PC-9 (cell line): ENCODE data around the gene KCNA2.

Experiments used
- EZH2 ChIP-seq: fragments of 200-600 bp; sonication (generic); IDR thresholded peaks from 2 replicates; pipeline ENCODE4 v1.8.0; 2017; ENCODE audit warnings: antibody characterized with exemption, low read depth
- TF ChIP-seq, protein P1 (sequence below): fragments of 200-600 bp; sonication (generic); conservative IDR thresholded peaks from 2 replicates; pipeline ENCODE4 v1.6.1; 2017; ENCODE audit warnings: mixed run types, antibody characterized with exemption, mild to moderate bottlenecking, moderate library complexity

GRCh38 chr1:110544753-110545152 is 61.4 kb downstream of the KCNA2 start:
- TF ChIP-seq, protein P1, sequence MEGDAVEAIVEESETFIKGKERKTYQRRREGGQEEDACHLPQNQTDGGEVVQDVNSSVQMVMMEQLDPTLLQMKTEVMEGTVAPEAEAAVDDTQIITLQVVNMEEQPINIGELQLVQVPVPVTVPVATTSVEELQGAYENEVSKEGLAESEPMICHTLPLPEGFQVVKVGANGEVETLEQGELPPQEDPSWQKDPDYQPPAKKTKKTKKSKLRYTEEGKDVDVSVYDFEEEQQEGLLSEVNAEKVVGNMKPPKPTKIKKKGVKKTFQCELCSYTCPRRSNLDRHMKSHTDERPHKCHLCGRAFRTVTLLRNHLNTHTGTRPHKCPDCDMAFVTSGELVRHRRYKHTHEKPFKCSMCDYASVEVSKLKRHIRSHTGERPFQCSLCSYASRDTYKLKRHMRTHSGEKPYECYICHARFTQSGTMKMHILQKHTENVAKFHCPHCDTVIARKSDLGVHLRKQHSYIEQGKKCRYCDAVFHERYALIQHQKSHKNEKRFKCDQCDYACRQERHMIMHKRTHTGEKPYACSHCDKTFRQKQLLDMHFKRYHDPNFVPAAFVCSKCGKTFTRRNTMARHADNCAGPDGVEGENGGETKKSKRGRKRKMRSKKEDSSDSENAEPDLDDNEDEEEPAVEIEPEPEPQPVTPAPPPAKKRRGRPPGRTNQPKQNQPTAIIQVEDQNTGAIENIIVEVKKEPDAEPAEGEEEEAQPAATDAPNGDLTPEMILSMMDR: no peak
- TF ChIP-seq EZH2: no peak
